Uterus (tissue), 4 donors: Measurements from ENCODE around the gene STUM. TPM values are rescaled to one million over a fixed set of nuclear protein-coding genes. Genes with fewer than 3 reads are reported as not detected.

Source experiments
- DNase-seq, 2 donors: peaks; one replicate each; pipeline ENCODE4 v3.0.0-alpha.2; 2019 to 2020
- H3K27ac ChIP-seq, 2 donors: fragments of 200-600 bp; sonication (generic); 1 replicate in 1 of 2; 2 replicates in 1 of 2; pipeline ENCODE4 v1.5.1; 2016 to 2018
- H3K27me3 ChIP-seq, 2 donors: fragments of 200-600 bp; sonication (generic); one replicate each; pipeline ENCODE4 v1.5.1; 2018 to 2019; ENCODE audit warnings: control low read depth in 1 of 2
- H3K36me3 ChIP-seq, 2 donors: fragments of 200-600 bp; sonication (generic); one replicate each; pipeline ENCODE4 v1.5.1; 2019; ENCODE audit warnings: control low read depth in 1 of 2
- H3K4me1 ChIP-seq, 2 donors: fragments of 200-600 bp; sonication (generic); one replicate each; pipeline ENCODE4 v1.5.1; 2018 to 2019; ENCODE audit warnings: control low read depth in 1 of 2
- H3K4me3 ChIP-seq, 2 donors: fragments of 200-600 bp; sonication (generic); 1 replicate in 1 of 2; 2 replicates in 1 of 2; pipeline ENCODE4 v1.5.1; 2018 to 2019; ENCODE audit warnings: mild to moderate bottlenecking in 1 of 2
- H3K9me3 ChIP-seq, 2 donors: fragments of 200-600 bp; sonication (generic); one replicate each; pipeline ENCODE4 v1.5.1; 2019; ENCODE audit warnings: control low read depth in 1 of 2
- CTCF ChIP-seq, 4 experiments: fragments of 200-600 bp in 2 of 4; fragments of 450-650 bp in 2 of 4; sonication (generic) in 2 of 4; IDR thresholded peaks; one replicate each; pipeline ENCODE4 v1.5.1; 2016 to 2019; ENCODE audit warnings: antibody characterized with exemption in 4 of 4, mild to moderate bottlenecking in 2 of 4, moderate library complexity in 1 of 4
- POLR2A ChIP-seq, 2 donors: fragments of 450-650 bp; IDR thresholded peaks; one replicate each; pipeline ENCODE4 v1.6.1; 2016; ENCODE audit warnings: antibody characterized with exemption in 2 of 2, mild to moderate bottlenecking in 1 of 2, moderate library complexity in 1 of 2
- intact Hi-C: fragments of 100-400 bp; cut with DNase I; formaldehyde crosslinking; loops from one replicate; pipeline ENCODE4 v1.15.1; 2023; ENCODE audit warnings: low total_unique reads
- total RNA-seq, 4 donors: library from RNA; depleted of rRNA in 3 of 4; stranded (reverse); fragments of >200 nt in 3 of 4; gene quantifications; one replicate each; pipeline versions ENCODE4 v1.1.0 to v1.2.4, GENCODE V29; 2014 to 2023
- donor health status: DM: yes; HTN: yes; CAD: no.

Gene STUM
- total RNA-seq, 4 donors from 2014 or later = 0.88 to 9.1 (median 2.2) TPM

- Histone ChIP-seq H3K27ac (peak overlapping the region; percentile 7 to 31), H3K9me3 (no peaks in the 10 kb centered on the region), H3K4me1 (no peaks in the 10 kb centered on the region), H3K36me3 (no peaks in the 10 kb centered on the region), H3K27me3 (no peaks in the 10 kb centered on the region), H3K4me3 (no peak overlapping the region)
- TF ChIP-seq POLR2A (IDR thresholded peaks at IDR 0.05) (no peak), CTCF (IDR thresholded peaks at IDR 0.05) (no peak)
- peak; percentile 42 to 43 for DNase-seq
- intact Hi-C loops = loop anchor here (10.0 kb wide), 2 partner anchors 62 to 292 kb away; no protein-coding TSS in a partner anchor
These were observed 5.9 kb upstream of the STUM start for GRCh38 chr1:226542623-226543103.

- no peaks in the 10 kb centered on the region for H3K36me3 ChIP-seq
- peak; percentile 52 to 55 for DNase-seq
- H3K27me3 ChIP-seq = no peaks in the 10 kb centered on the region
- H3K9me3 ChIP-seq = no peaks in the 10 kb centered on the region
- H3K27ac ChIP-seq = peak overlapping the region; percentile 43 to 64
- intact Hi-C loops = loop anchor here (10.0 kb wide), 2 partner anchors 59 to 289 kb away; no protein-coding TSS in a partner anchor
- peaks cover 0 to 4% of the 10 kb centered on the region in 2 donors for H3K4me1 ChIP-seq
- TF ChIP-seq POLR2A (IDR thresholded peaks at IDR 0.05) = no peak
- H3K4me3 ChIP-seq = no peak overlapping the region
These were observed 2.5 kb upstream of the STUM start for GRCh38 chr1:226545836-226546596.

GRCh38 chr1:226546926-226547325 is 1.6 kb upstream of the STUM start:
- no peak for DNase-seq
- Histone ChIP-seq H3K9me3 (no peaks in the 10 kb centered on the region), H3K27ac (peak overlapping the region in 1 of 2 donors; percentile 43), H3K4me3 (no peak overlapping the region), H3K27me3 (no peaks in the 10 kb centered on the region), H3K4me1 (peaks cover 0 to 4% of the 10 kb centered on the region in 2 donors), H3K36me3 (no peaks in the 10 kb centered on the region)
- TF ChIP-seq POLR2A (IDR thresholded peaks at IDR 0.05) (no peak), CTCF (IDR thresholded peaks at IDR 0.05) (no peak)
- intact Hi-C loops = loop anchor here (10.0 kb wide), 2 partner anchors 58 to 288 kb away; no protein-coding TSS in a partner anchor

GRCh38 chr1:226547754-226548191 is 791 bp upstream of the STUM start:
- H3K27ac ChIP-seq = peak overlapping the region; percentile 43 to 65
- intact Hi-C loops = loop anchor here (10.0 kb wide), 2 partner anchors 57 to 287 kb away; no protein-coding TSS in a partner anchor
- peak; percentile 88 to 89 for DNase-seq

More at GRCh38 chr1:226547754-226548191, 791 bp upstream of the STUM start:
- H3K27me3 ChIP-seq = no peaks in the 10 kb centered on the region
- peak overlapping the region in 1 of 2 donors; percentile 55 for H3K4me3 ChIP-seq
- TF ChIP-seq POLR2A (IDR thresholded peaks at IDR 0.05) (no peak), CTCF (IDR thresholded peaks at IDR 0.05) (peak; percentile 86 to 94 (median 90))
- no peaks in the 10 kb centered on the region for H3K36me3 ChIP-seq
- H3K4me1 ChIP-seq = peaks cover under 1 to 4% of the 10 kb centered on the region in 2 donors
- no peaks in the 10 kb centered on the region for H3K9me3 ChIP-seq
